Right lobe of liver (tissue), 6 donors: ENCODE measurements around the gene MEGF10. TPM values are rescaled to one million over a fixed set of nuclear protein-coding genes. Genes with fewer than 3 reads are reported as not detected.
A peak's percentile ranks its signal among the peaks of the same experiment; 100 is the strongest.

Experiments
- ATAC-seq, 4 donors: fragments of 200-7000 bp; cut with Tn5 transposase; one replicate each; pipeline ENCODE4 v1.9.1; 2020; ENCODE audit warnings: mild to moderate bottlenecking in 4 of 4, moderate library complexity in 4 of 4
- DNase-seq, 3 donors: peaks; one replicate each; pipeline ENCODE4 v3.0.0-alpha.2; 2020
- H3K27ac ChIP-seq, 3 donors: fragments of 200-600 bp; one replicate each; pipeline ENCODE4 v1.8.0; 2022
- H3K27me3 ChIP-seq, 2 donors: fragments of 200-600 bp; one replicate each; pipeline ENCODE4 v1.8.0; 2022
- H3K36me3 ChIP-seq, 4 donors: fragments of 200-600 bp; sonication (generic) in 1 of 4; one replicate each; pipeline versions ENCODE4 v1.5.1 to v1.8.0; 2017 to 2022; ENCODE audit warnings: control low read depth in 1 of 4
- H3K4me1 ChIP-seq, 4 donors: fragments of 200-600 bp; sonication (generic) in 1 of 4; one replicate each; pipeline versions ENCODE4 v1.5.1 to v1.8.0; 2017 to 2022; ENCODE audit warnings: control low read depth in 1 of 4
- H3K4me3 ChIP-seq, 3 donors: fragments of 200-600 bp; one replicate each; pipeline ENCODE4 v1.8.0; 2022
- H3K9me3 ChIP-seq, 4 donors: fragments of 200-600 bp; sonication (generic) in 1 of 4; one replicate each; pipeline versions ENCODE4 v1.5.1 to v1.8.0; 2017 to 2022; ENCODE audit warnings: control low read depth in 1 of 4
- CTCF ChIP-seq, 4 donors: fragments of 200-600 bp in 3 of 4; fragments of 450-650 bp in 1 of 4; IDR thresholded peaks; one replicate each; pipeline versions ENCODE4 v1.5.1 to v1.8.0; 2016 to 2022; ENCODE audit warnings: antibody characterized with exemption in 4 of 4, mild to moderate bottlenecking in 2 of 4
- POLR2A ChIP-seq: fragments of 450-650 bp; IDR thresholded peaks from one replicate; pipeline ENCODE4 v1.6.1; 2017; ENCODE audit warnings: antibody characterized with exemption, mild to moderate bottlenecking
- WGBS: methylation state at CpG from one replicate; pipeline ENCODE4 v1.1.6; 2018; ENCODE audit warnings: low coverage, low lambda C conversion rate; ENCODE audit not compliant: insufficient coverage; ENCODE audit errors: missing lambda C conversion rate; 5-methylcytosine and 5-hydroxymethylcytosine counted together
- intact Hi-C, 2 donors: fragments of 100-400 bp; cut with DNase I; formaldehyde crosslinking; loops; one replicate each; pipeline versions ENCODE4 v1.11.2 to v1.14.1; 2022
- total RNA-seq, 6 experiments: library from RNA; depleted of rRNA in 2 of 6; stranded (reverse); fragments of >200 nt in 2 of 6; fragmentation: NEBNext Ultra II Directional in 3 of 6; extraction: Animal tissue kit (Norgen Biotek cat#: 25700) in 3 of 6; gene quantifications; one replicate each; pipeline versions ENCODE4 v1.1.0 to v1.2.4, GENCODE V29; 2016 to 2023
- donor health status: DM: no; HTN: yes; CAD: no.
- donor health status: DM: no; HTN: no; CAD: no.
- donor health status: DM: no; HTN: no; CAD: no.
- donor health status: DM: no; HTN: yes; CAD: no.
- donor health status: DM: no; HTN: yes; CAD: no.

The MEGF10 gene
- total RNA-seq, 6 experiments from 2014 or later, result 0.42 to 1.4 (median 0.75) TPM

GRCh38 chr5:127377651-127378050 lies 87.1 kb downstream of the MEGF10 start:
- ATAC-seq, result no peak
- DNase-seq, result no peak
- 78% methylated on average over 7 of the region's 8 CpGs for WGBS

GRCh38 chr5:127385936-127386335 lies 95.3 kb downstream of the MEGF10 start:
- Histone ChIP-seq H3K9me3 (no peaks in the 10 kb centered on the region), H3K4me3 (no peak overlapping the region), H3K36me3 (no peaks in the 10 kb centered on the region), H3K27ac (no peak overlapping the region), H3K4me1 (no peaks in the 10 kb centered on the region), H3K27me3 (no peaks in the 10 kb centered on the region)
- no peak for DNase-seq
- no peak for TF ChIP-seq CTCF (IDR thresholded peaks at IDR 0.05)
- TF ChIP-seq POLR2A, result no peak
- intact Hi-C loops, result no loop called here
- ATAC-seq, result no peak
- WGBS, result 89% methylated on average over 1 of the region's 1 CpG

More at GRCh38 chr5:127377651-127378050, 87.1 kb downstream of the MEGF10 start:
- intact Hi-C loops, result no loop called here
- TF ChIP-seq POLR2A, result no peak
- TF ChIP-seq CTCF (IDR thresholded peaks at IDR 0.05), result no peak
- Histone ChIP-seq H3K27me3 (no peaks in the 10 kb centered on the region), H3K36me3 (no peaks in the 10 kb centered on the region), H3K4me3 (no peak overlapping the region), H3K4me1 (no peaks in the 10 kb centered on the region), H3K9me3 (no peaks in the 10 kb centered on the region), H3K27ac (no peak overlapping the region)

- no peaks in the 10 kb centered on the region for H3K36me3 ChIP-seq
- intact Hi-C loops, result no loop called here
- H3K27me3 ChIP-seq, result no peaks in the 10 kb centered on the region
- no peak overlapping the region for H3K4me3 ChIP-seq
- WGBS, result 31% methylated on average over 2 of the region's 2 CpGs
- H3K27ac ChIP-seq, result no peak overlapping the region
- no peak for DNase-seq
- TF ChIP-seq CTCF (IDR thresholded peaks at IDR 0.05) (no peak), POLR2A (no peak)
- H3K4me1 ChIP-seq, result no peaks in the 10 kb centered on the region
- H3K9me3 ChIP-seq, result no peaks in the 10 kb centered on the region
- peak in 1 of 4 donors; percentile 34 for ATAC-seq
These were observed 96.0 kb downstream of the MEGF10 start for GRCh38 chr5:127386557-127386956.

GRCh38 chr5:127389601-127390000 lies 99.0 kb downstream of the MEGF10 start:
- Histone ChIP-seq H3K9me3 (no peaks in the 10 kb centered on the region), H3K36me3 (no peaks in the 10 kb centered on the region), H3K4me3 (no peak overlapping the region), H3K27ac (no peak overlapping the region), H3K4me1 (no peaks in the 10 kb centered on the region), H3K27me3 (no peaks in the 10 kb centered on the region)
- no peak for TF ChIP-seq POLR2A
- TF ChIP-seq CTCF (IDR thresholded peaks at IDR 0.05), result no peak
- DNase-seq (no peak), ATAC-seq (no peak)
- 52% methylated on average over 2 of the region's 2 CpGs for WGBS
- intact Hi-C loops, result no loop called here

GRCh38 chr5:127392762-127393161 lies 102.2 kb downstream of the MEGF10 start:
- no peaks in the 10 kb centered on the region for H3K9me3 ChIP-seq
- H3K27me3 ChIP-seq, result no peaks in the 10 kb centered on the region
- no peak for TF ChIP-seq POLR2A
- no peak for TF ChIP-seq CTCF (IDR thresholded peaks at IDR 0.05)
- DNase-seq (no peak), ATAC-seq (no peak)
- intact Hi-C loops, result no loop called here
- H3K4me1 ChIP-seq, result no peaks in the 10 kb centered on the region
- H3K36me3 ChIP-seq, result no peaks in the 10 kb centered on the region
- H3K27ac ChIP-seq, result no peak overlapping the region
- 81% methylated on average over 4 of the region's 4 CpGs for WGBS
- no peak overlapping the region for H3K4me3 ChIP-seq
